ENCODE data around the gene VOPP1.

Gene VOPP1

DNA sequence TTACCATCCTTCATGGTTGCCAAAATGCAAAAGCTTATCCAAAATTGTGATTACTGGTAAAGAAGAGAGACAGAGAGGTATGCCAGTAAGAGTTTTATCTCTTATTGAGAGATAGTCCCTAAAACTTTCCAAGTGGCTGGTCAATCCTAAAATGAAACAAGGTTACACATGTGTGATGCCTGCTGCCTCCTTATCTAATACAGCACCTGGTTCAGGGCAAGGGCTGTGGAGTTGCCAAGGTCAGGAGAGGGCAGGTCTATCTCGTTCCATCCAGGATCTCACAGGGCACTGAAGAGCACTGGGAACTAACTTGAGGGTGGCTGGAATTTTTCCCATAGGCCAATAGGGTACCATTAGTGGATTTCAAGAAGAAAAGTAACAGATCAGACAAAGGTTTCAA is 18.3 kb downstream of the VOPP1 start:
- DNase-seq (ENCODE audit: low read depth) = no peak

DNA sequence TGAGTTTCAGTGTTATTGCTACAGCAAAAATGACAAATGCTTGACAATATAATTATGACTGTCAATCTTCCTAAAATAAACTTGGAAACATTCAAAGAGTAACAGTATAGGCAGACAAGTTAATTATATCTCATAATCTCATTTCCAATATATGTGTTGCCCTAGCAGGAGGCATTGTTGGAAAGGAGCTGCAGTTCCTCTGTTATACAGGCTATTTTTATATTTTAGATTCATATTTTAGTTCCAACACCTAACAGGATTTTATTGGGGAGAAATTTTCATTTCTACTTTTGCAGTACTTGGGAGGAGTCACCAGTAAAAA is 19.3 kb downstream of the VOPP1 start:
- DNase-seq (ENCODE audit: low read depth) = no peak

DNA sequence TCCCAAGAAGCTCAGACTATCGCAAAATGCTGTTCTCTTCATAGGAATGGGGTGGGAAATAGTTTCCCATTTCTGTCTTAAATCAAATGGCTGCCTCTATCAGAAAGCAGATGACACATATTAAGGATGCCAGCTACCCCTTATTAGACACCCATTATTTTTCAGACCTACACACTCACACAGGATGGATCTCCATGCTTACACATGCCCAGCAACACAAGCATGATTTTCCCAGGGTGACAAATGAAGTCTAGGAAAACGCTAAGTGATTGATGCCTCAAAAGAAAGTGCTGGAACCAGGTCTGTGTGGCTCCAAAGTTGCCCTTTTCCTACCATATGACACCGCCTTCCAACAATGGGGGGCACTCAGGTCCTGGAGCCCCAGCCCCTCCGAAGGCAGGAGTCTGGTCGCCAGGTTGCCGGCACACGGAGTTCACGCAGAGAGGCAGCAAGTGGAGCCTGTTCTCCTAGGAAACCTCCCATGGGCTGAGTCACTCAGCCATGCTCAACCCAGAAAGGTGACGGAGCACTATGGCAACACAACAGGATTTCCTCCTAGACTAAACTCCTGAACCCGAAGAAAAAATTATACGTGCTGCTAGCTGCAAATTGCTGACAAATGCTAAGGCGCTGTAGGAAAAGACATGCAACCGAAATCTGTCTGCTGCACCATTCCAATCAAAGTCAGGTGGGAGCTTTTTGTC is 19.8 kb downstream of the VOPP1 start:
- peak; percentile 43 for DNase-seq (ENCODE audit: low read depth)

DNA sequence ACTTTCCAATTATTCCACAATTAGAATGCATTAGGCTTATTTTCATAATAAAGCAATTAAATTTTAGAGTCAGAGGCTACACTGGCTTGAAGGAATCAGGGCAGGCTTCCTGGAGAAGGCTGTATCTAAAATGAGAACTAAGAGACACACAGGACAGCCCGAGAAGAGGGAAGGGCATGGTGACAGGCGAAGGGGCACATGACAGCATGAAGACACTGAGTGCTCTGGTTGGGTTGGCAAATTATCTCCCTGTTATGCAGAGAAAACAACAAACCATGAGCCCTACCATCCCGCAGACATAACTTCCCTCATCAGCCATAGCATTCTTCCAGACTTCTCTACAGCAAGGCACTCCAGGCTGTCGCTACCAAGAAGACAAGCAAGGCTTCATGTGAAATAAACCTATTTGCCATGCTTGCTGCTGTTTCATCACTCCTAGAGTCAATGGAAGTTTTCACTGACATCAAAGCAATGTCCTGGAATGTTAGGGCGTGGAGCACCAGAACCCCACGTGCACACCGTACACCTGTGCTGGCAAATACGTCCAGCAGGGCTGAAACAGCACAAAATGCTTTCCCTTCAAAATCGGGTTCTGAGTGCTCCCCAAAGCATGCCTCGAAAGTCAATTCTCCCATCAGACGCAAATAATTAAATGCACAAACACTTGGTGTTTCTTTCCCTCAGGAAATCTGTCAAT is 21.3 kb downstream of the VOPP1 start:
- DNase-seq (ENCODE audit: low read depth) = no peak

DNA sequence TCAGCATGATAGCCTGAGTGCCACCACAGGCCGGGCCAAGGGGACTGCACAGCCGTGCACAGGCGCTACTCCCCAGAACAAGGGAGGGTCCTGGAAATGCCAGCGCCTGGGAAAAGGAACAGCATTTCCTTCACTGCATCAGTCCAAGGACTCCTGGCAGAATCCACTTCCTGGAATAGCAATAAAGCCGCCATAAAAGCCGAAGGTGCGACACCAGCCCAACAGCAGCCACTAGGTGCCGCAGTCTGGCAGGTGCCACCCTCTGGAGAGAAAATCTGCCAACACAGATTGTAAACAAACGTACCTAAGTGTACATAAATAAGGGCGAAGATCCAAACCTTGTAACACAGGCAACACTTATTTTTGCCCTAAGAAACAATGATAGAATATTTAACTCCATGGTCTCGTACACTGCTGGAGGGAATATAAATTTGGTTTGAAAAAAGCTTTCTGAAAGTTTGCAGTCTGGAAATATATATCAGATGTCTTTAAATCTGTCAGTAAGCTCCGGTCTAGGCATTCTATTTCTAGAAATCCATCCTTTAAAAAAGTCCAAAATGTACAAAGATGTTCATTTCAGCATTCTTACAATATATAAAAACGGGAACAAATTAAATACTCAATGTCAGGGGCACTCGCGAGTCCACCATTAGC is 22.2 kb downstream of the VOPP1 start:
- DNase-seq (ENCODE audit: low read depth) = no peak

DNA sequence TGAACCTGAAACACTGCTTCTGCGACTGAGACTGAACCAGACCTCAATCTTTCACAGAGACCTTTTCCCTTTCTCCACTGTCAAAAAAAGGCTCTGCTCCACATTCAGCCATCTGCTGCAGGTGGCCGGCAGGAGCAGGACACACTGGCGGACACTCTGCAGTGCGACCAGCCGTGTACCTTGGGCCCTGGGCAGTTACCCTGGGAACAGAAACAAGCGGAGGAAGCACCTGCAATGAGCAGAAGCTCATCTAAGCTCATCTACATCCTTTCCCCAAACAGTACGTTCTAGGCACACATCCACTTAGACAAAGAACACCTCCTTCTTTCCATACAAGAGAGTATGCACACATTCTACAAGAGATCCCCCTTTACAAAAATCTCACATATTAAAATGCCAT is 22.8 kb downstream of the VOPP1 start:
- no peak for DNase-seq (ENCODE audit: low read depth)

DNA sequence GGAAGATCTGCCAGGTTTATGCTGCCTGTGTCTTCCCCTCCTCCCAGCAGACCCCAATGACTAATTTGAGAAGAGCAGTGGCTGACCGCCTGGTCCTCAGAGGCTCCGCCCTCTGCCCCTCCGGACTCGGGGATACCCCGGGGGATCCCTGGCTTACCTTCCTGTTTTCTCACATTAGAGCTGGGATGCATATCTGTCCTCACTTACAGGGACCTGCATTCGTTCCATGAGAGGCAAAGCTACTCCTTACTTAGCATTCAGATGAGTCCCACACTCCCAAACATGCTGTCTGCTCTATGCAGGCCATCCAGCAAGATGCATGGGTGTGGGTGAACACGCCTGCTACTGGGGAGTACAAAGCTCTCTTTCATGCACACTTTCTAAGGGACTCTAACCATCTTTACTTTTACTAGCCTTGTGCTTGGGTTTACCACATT is 24.0 kb downstream of the VOPP1 start:
- no peak for DNase-seq (ENCODE audit: low read depth)

DNA sequence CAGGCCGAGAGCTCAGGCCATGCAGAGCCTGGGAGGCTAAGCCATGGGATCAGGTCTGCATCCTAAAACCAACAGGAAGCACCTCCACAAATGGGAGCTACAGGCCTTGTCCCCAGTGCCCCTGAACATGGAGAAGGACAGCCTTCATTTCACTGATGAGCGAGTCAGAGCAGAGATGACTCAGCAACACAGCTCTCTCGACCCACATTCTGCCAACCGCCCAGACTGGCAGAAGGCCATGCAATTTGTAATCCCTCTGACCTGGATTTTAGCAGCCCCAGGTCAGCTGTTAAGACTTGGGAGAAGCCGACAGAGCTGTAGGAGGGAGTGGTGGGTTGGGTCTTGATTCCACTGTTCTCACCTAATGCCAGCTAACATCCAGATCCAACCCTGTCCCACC is 25.5 kb downstream of the VOPP1 start:
- DNase-seq (ENCODE audit: low read depth) = peak; percentile 78

DNA sequence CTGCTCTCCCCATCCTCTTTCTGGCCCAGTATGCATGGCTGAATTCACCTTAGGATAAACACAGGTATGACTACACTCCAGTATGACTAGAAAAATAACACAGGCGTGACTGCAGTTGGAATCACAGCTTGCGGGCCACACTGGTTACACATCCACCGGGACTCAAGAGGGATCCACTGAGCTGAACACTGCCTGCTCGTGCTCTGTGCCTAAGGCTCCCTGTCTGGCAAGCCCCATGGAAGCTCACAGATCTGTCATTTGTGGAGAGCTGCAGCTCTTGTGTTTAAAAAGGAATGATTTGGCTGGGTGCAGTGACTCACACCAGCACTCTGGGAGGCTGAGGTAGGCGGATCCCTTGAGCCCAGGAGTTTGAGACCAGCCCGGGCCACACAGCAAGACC is 26.8 kb downstream of the VOPP1 start:
- no peak for DNase-seq (ENCODE audit: low read depth)

DNA sequence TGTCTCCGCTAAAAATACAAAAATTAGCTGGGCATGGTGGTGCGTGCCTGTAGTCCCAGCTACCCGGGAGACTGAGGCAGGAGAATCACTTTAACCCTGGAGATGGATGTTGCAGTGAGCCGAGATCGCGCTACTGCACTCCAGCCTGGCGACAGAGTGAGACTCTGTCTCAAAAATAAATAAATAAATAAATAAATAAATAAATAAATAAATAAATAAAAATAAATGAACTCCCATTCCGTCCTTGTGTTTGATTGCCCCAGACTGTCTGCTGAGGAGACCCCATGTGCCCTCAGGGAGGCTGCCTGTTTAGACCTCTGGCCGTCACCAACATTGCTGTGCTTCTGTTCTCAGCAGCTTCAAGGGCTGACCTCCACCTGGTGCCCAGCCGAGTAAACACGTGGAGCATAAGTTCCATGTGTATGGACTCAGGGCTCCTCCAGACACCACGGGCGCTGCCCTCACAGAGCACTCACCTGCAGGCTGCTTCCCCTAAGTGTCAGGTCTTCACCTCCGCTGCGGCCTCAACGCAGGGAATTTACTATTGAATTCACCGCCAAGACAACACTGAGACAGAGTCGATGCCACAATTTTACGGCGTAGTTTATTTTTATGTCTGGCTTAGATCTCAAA is 32.0 kb downstream of the VOPP1 start:
- no peak for DNase-seq (ENCODE audit: low read depth)

DNA sequence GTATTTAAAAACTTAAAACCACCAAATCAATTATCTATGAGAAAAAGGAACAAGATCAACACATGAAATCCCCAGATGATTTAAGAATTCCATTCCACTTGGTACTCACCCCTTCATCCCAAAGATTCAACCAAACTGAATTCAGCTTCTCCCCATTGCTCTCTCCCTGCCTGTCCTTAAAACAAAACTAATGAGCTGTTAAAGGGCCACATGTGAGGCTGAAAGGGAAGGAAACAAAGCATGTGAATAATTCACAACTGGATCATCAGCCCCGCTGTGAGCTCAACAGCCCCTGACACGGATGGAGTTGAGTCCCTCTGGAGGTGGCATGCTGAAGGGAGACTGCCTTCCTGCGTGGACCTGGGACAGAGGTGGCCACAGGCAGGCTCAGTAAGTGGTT is 32.9 kb downstream of the VOPP1 start:
- no peak for DNase-seq (ENCODE audit: low read depth)

DNA sequence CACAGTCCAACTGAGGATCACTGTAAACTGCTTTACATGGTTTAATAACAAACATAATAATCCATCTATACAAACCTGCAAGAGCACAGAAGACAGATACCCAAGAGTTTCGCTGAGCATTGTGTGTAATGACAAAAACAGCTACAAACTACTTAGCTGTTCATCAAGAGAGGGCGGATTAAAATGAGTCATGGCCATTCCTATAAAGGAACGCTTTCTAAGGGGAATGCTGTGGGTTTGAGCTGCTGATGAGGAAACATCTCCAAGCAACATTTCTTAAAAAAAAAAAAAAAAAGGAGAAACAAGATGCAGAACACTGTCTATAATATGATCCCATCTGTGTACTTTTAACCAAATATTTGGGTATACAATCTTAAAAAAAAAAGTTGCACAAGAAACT is 33.8 kb downstream of the VOPP1 start:
- peak; percentile 74 for DNase-seq (ENCODE audit: low read depth)

DNA sequence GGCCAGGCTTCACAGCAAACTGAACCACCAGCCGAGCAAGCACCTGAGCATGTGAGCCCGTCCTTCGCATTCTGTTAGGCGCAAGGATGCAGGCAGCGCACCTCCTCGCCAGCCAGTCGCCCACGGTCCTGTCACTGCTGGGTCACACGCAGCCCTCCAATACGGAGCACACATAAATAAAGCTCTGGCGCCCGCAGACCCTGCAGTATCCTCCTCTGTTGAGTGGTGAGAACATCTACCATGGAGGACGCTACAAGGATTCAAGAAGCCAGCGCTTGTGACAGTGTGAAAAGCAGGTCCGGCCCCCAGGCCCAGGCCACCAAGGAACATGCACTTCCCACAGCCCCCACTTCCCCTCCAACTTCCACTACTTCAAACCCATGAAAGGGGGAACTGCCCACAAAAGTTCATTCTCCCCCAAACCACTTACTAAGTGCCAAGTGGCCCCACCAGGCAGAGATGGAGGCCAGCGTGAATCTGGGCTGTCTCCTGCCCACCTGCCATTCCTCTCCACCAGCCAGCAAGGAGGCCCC is 34.8 kb downstream of the VOPP1 start:
- no peak for DNase-seq (ENCODE audit: low read depth)

DNA sequence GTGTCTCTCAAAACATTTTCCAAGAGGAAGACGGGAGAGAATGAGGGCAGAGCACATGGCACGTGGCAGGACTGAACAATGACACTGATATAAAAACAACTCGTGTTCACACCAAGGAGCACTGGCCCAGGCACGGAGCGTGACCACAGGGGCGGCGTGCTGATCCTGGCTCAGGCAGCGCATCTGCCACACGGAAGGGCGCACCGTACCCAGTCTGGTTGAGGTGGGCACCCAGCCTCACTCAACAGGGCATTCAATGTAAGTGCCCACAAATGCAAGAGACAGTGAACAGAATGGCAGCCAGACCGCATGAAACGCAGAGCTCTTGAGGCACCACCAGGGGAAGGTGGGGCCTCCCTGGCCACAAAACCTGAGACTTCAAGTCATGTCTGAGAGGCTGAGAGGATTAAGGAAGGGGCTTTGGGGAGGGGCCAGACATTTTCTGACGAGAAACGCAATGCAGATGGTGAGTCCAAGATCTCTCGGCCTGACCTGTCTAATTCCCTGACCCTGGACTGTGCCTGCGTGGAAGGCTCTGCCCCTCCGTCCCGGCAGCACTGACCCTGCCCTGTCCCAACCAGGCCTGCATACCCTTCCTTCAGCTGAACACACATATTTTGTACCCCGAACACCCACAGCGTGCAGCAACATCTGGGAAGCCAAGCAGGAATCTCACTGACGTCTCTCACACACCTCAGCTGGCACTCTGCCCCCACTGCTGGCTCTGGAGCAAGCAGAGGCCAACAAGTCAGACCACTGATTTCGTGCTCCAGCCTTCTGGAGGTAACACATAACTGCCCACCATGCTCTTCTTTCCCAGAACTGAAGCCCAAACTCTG is 35.5 kb downstream of the VOPP1 start:
- DNase-seq (ENCODE audit: low read depth) = no peak

DNA sequence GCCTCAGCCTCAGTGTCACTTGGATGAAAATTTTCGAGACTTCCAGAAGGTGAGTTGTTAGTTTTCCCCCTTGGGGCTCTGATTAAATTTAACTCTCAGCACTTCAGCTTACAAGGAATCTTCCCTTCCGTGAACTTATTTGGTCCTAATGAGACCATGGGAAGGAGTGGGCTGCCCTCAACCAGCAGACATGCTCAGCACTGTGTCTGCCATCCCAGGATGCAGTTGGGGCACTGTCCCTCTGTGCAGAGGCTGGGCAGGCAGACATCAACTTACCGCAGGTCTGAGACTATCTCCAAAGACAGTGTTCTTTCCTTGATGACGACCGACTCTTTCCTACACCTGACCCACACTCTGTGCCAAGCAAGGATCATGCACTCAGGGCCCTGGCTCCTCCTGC is 36.7 kb downstream of the VOPP1 start:
- no peak for DNase-seq (ENCODE audit: low read depth)

DNA sequence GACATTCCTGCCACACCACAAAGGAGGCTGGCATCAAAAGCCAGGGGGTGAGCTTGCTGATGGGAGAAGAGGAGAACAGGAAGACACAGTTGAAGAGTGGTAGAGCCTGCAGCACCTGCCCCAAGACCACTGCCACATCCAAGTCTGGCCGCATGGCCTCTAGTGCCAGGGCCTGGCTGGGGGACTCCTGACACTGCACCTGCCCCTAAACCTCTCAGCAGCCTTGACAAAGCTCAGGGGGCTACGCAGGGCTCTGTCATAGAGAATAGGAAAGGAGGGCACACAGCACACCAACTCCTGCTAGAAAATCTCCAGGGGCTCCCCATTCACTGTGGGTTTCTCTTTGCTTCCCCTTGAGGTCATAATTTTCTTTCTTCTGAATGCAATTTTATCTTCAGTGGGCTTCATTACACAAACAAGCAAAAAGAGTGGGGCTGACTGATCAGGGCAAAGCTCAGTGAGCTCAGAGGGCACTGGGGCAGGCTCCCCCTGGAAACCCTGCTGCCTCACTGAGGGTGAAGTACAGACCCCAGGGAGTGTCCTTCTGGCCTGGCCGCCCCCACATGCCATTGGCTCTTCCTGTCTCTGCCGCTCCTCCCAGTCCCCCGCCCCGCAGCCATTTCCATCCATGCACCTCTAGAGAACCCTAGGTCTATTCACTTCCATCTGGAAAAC is 37.2 kb downstream of the VOPP1 start:
- no peak for DNase-seq (ENCODE audit: low read depth)

DNA sequence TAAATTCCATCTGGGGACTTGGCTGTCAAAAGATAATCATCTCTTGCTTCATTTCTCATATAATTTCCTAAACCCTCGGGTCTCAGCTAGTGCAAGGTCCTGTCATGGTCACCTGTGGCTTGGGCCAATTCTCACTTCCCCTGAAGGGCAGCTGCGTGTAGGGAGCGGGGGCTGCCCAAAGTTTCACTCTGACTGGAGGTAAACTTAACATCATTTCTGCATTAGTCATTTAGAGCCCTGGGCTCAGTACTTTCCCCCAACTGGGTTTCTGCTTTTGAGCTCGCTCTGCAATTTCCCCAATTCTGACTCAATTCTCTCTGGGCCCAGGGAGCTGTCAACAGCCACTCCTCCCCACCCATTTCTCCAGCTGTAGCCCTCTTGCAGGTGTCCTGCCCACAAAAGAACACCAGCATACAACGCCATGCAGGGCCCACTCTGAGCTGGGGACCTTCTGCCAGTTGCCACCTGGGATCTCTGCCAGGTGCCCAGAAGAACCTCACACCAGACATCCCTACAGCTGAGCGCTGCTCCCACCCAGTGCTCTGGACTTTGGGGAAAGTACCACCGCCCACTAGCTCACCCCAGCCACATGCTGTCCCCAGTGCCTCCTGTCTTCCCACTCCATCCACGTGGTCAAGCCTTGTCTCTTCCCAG is 37.9 kb downstream of the VOPP1 start:
- DNase-seq (ENCODE audit: low read depth) = no peak

DNA sequence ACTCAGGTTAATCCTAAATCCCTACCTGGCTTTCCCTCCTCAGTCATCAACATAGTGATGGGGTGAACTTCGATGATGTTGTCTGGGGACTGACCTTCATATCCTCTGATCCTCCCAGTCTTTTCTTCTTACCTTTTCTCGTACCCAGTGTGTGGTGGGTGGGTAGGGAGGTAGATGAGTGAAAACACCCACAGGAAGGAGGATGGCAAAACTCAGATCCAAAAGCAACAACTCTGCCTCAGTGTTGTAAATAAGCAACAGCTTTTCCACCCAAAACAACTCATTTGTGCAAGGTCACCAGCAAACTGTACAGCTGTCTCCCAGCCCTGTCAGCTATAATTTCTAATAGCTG is 38.6 kb downstream of the VOPP1 start:
- no peak for DNase-seq (ENCODE audit: low read depth)

DNA sequence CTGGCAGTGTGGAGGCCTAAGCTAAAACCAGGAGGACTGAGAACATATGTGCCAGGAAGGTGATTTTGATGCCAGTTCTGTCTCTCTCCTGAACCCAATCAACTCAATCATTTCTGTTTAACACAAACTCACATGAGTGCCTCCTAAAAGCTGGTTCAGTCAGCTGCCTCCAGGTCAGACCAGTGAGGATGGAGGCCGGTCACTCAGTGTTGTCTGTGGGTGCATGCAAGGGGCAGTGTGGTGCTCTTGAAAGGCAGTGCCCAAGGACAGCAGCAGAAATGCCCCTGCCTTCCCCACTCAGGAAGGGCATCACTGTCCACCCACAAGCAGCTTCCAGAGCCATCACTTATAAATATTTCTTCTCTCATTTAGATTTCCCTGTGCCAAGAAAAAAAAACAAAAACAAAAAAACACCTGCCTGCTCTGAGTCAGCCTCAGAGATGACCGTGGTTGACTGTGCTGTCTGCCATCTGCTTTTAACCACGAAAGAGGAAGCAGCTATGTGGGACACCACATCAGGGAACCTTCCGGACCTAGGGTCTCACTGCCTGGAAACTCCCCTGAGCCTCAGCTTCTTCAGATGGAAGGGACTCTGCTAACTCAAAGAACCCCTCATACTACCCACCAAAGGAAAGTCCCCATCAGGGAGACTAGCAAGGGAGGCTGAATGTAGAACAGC is 39.1 kb downstream of the VOPP1 start:
- no peak for DNase-seq (ENCODE audit: low read depth)
